Measurements from ENCODE around the gene TRMT13. TPM values are rescaled to one million over a fixed set of nuclear protein-coding genes. Genes with fewer than 3 reads are reported as not detected.

Gene TRMT13
- total RNA-seq, 1 experiment from 2014 or later: 19.4 TPM

GRCh38 chr1:100141192-100141591 is 8.2 kb downstream of the TRMT13 start:
- no peak overlapping the region for H3K18ac ChIP-seq (ENCODE audit: insufficient read length, low read depth, low read length)
- Mint-ChIP-seq H3K4me1 (no peaks in the 10 kb centered on the region), H3K9me3 (no peaks in the 10 kb centered on the region), H3K4me3 (no peak overlapping the region), H3K27ac (no peak overlapping the region), H3K27me3 (ENCODE audit: low read depth) (no peaks in the 10 kb centered on the region), H3K36me3 (ENCODE audit: insufficient read depth in 1 of 3, low read depth in 3 of 3) (peaks cover 8 to 64% (median 53%) of the 10 kb centered on the region in 3 experiments)
- H3K4me2 ChIP-seq (ENCODE audit: insufficient read depth, insufficient read length, low read length): no peak overlapping the region
- no peaks in the 10 kb centered on the region for H3K9me3 ChIP-seq (ENCODE audit: control insufficient read depth, low read depth, low read length)
- no peaks in the 10 kb centered on the region for H3K79me2 ChIP-seq (ENCODE audit: insufficient read depth, low read length)
- H2AK5ac ChIP-seq (ENCODE audit: insufficient read length, low read length): no peak overlapping the region
- H4K20me1 ChIP-seq (ENCODE audit: control insufficient read depth, insufficient read depth, insufficient read length): no peaks in the 10 kb centered on the region
- H2BK20ac ChIP-seq (ENCODE audit: low read depth, low read length, poor library complexity, severe bottlenecking): no peak overlapping the region
- H4K8ac ChIP-seq (replicated peaks; ENCODE audit: insufficient read length, low read depth, low read length): no peak overlapping the region
- no peak overlapping the region for H3K56ac ChIP-seq (ENCODE audit: insufficient read length, low read depth, low read length)
- no peak for DNase-seq
- H2BK12ac ChIP-seq (ENCODE audit: insufficient read length, low read depth, low read length): no peak overlapping the region
- H3K79me1 ChIP-seq (ENCODE audit: insufficient read depth, low read depth, low read length, poor library complexity, severe bottlenecking): no peaks in the 10 kb centered on the region
- H3K27ac ChIP-seq (ENCODE audit: insufficient read length, low read depth, low read length): no peak overlapping the region
- no peak overlapping the region for H2AFZ ChIP-seq (ENCODE audit: low read length)
- H3K9ac ChIP-seq (ENCODE audit: extremely low read depth, insufficient read length, low read length): no peak overlapping the region
- no peak overlapping the region for H4K5ac ChIP-seq (ENCODE audit: insufficient read length, low read depth, low read length)
- no peak overlapping the region for H2BK5ac ChIP-seq (ENCODE audit: insufficient read length, low read length)
- H3K27me3 ChIP-seq (ENCODE audit: insufficient read depth, low read length): no peaks in the 10 kb centered on the region
- no peak overlapping the region for H3K23ac ChIP-seq (ENCODE audit: insufficient read length, low read depth, low read length)
- H3K23me2 ChIP-seq (ENCODE audit: insufficient read length, low read depth, low read length, poor library complexity, severe bottlenecking): no peaks in the 10 kb centered on the region
- TF ChIP-seq CTCF (conservative IDR thresholded peaks at IDR 0.05): no peak
- no CpG with 5 or more reads among the region's 4 CpGs for WGBS (ENCODE audit: extremely low coverage, insufficient read length, low lambda C conversion rate)
- H3K4me1 ChIP-seq (ENCODE audit: insufficient read depth, low read length): no peaks in the 10 kb centered on the region
- no peak overlapping the region for H3T11ph ChIP-seq (ENCODE audit: low read length)
- no peak overlapping the region for H2BK15ac ChIP-seq (ENCODE audit: low read depth, low read length)
- no peak overlapping the region for H3K4ac ChIP-seq (ENCODE audit: low read depth, low read length)
- no peak overlapping the region for H4K91ac ChIP-seq (ENCODE audit: insufficient read length, low read depth, low read length)
- H3K14ac ChIP-seq (ENCODE audit: insufficient read depth, low read length): no peak overlapping the region
- no peak overlapping the region for H2BK120ac ChIP-seq (ENCODE audit: low read depth, low read length, poor library complexity, severe bottlenecking)

All from H9 (cell line).